Prostate gland (tissue), 2 donors: ENCODE results near the gene RNF123. TPM values are rescaled to one million over a fixed set of nuclear protein-coding genes. Genes with fewer than 3 reads are reported as not detected.
"Not testable (repeated sequence)": the region's sequence is repeated elsewhere in the genome, so short reads cannot be mapped to it uniquely, and the experiment has no call there.

Source experiments
- DNase-seq: peaks from one replicate; pipeline ENCODE4 v3.0.0-alpha.2; 2019; ENCODE audit warnings: low spot score
- H3K27ac ChIP-seq, 2 donors: fragments of 200-600 bp; sonication (generic); 2 replicates each; pipeline ENCODE4 v1.5.1; 2017 to 2019
- H3K27me3 ChIP-seq: fragments of 200-600 bp; sonication (generic); replicated peaks from 2 replicates; pipeline ENCODE4 v1.5.1; 2019; ENCODE audit not compliant: insufficient read depth
- H3K36me3 ChIP-seq, 2 donors: fragments of 200-600 bp; sonication (generic); 1 replicate in 1 of 2; 2 replicates in 1 of 2; pipeline versions ENCODE4 v1.5.1 to v1.8.1; 2017 to 2019
- H3K4me1 ChIP-seq: fragments of 200-600 bp; sonication (generic); replicated peaks from 2 replicates; pipeline ENCODE4 v1.5.1; 2019
- H3K4me3 ChIP-seq, 2 donors: fragments of 200-600 bp; sonication (generic); 2 replicates each; pipeline ENCODE4 v1.5.1; 2017 to 2019
- H3K9me3 ChIP-seq: fragments of 200-600 bp; sonication (generic); 2 replicates; pipeline ENCODE4 v1.5.1; 2017
- WGBS: methylation state at CpG from one replicate; pipeline ENCODE4 v1.1.5; 2018; 5-methylcytosine and 5-hydroxymethylcytosine counted together
- intact Hi-C: fragments of 100-400 bp; cut with DNase I; formaldehyde crosslinking; loops from one replicate; pipeline ENCODE4 v1.14.2; 2022
- total RNA-seq, 2 donors: library from RNA; depleted of rRNA; stranded (reverse); fragments of >200 nt; gene quantifications; one replicate each; pipeline ENCODE4 v1.1.0, GENCODE V29; 2016

The RNF123 gene
- total RNA-seq, 2 donors from 2014 or later, result 24.9 to 58.3 TPM

- WGBS, result 11% methylated on average over 5 of the region's 36 CpGs
- H3K27me3 ChIP-seq, H3K4me1 ChIP-seq, H3K27ac ChIP-seq, H3K9me3 ChIP-seq, intact Hi-C loops, DNase-seq: not testable (repeated sequence)
- peak overlapping the region in 1 of 2 donors; percentile 27 for H3K4me3 ChIP-seq
- H3K36me3 ChIP-seq, result peaks cover 9 to 26% of the 10 kb centered on the region in 2 donors
These were observed 3.5 kb upstream of the RNF123 start for GRCh38 chr3:49685846-49686245.

GRCh38 chr3:49686346-49686745 lies 3.0 kb upstream of the RNF123 start:
- 3% methylated on average over 21 of the region's 29 CpGs for WGBS
- H3K36me3 ChIP-seq, result peaks cover 8 to 22% of the 10 kb centered on the region in 2 donors
- H3K9me3 ChIP-seq, H3K4me1 ChIP-seq, intact Hi-C loops, H3K27me3 ChIP-seq: not testable (repeated sequence)
- peak; percentile 59 for DNase-seq
- H3K27ac ChIP-seq, result peak overlapping the region in 1 of 2 donors; percentile 35
- peak overlapping the region; percentile 14 to 27 for H3K4me3 ChIP-seq

GRCh38 chr3:49686769-49687423 lies 2.5 kb upstream of the RNF123 start:
- 9% methylated on average over 34 of the region's 44 CpGs for WGBS
- intact Hi-C loops, H3K27me3 ChIP-seq, H3K4me1 ChIP-seq, H3K9me3 ChIP-seq: not testable (repeated sequence)
- peak; percentile 41 for DNase-seq
- H3K36me3 ChIP-seq, result peaks cover 8 to 16% of the 10 kb centered on the region in 2 donors
- peak overlapping the region in 1 of 2 donors; percentile 35 for H3K27ac ChIP-seq
- H3K4me3 ChIP-seq, result peak overlapping the region; percentile 14 to 27

GRCh38 chr3:49687424-49687795 lies 1.9 kb upstream of the RNF123 start:
- H3K27ac ChIP-seq, H3K4me1 ChIP-seq, H3K27me3 ChIP-seq, intact Hi-C loops, H3K4me3 ChIP-seq, DNase-seq, H3K9me3 ChIP-seq: not testable (repeated sequence)
- H3K36me3 ChIP-seq, result peaks cover 8 to 11% of the 10 kb centered on the region in 2 donors
- WGBS, result 95% methylated on average over 9 of the region's 12 CpGs

- WGBS, result 80% methylated on average over 5 of the region's 7 CpGs
- intact Hi-C loops, H3K4me1 ChIP-seq, H3K36me3 ChIP-seq, H3K27me3 ChIP-seq, H3K9me3 ChIP-seq, DNase-seq: not testable (repeated sequence)
- Histone ChIP-seq H3K27ac (peak overlapping the region; percentile 76 to 77), H3K4me3 (peak overlapping the region; percentile 87 to 95)
These were observed 865 bp upstream of the RNF123 start for GRCh38 chr3:49688338-49689045.

- H3K4me1 ChIP-seq, result not testable (repeated sequence)
These were observed 709 bp downstream of the RNF123 start for GRCh38 chr3:49689908-49690624.

GRCh38 chr3:49690856-49691255 lies 1.5 kb downstream of the RNF123 start:
- intact Hi-C loops, DNase-seq, H3K27ac ChIP-seq, H3K4me3 ChIP-seq, H3K9me3 ChIP-seq, H3K27me3 ChIP-seq, H3K36me3 ChIP-seq, H3K4me1 ChIP-seq: not testable (repeated sequence)
- 77% methylated on average over 2 of the region's 3 CpGs for WGBS

More at GRCh38 chr3:49689908-49690624, 709 bp downstream of the RNF123 start:
- Histone ChIP-seq H3K27ac (peak overlapping the region in 1 of 2 donors; percentile 76), H3K4me3 (peak overlapping the region; percentile 87 to 95)
- intact Hi-C loops, H3K36me3 ChIP-seq, H3K27me3 ChIP-seq, H3K9me3 ChIP-seq, DNase-seq: not testable (repeated sequence)
- 8% methylated on average over 16 of the region's 16 CpGs for WGBS

- DNase-seq, H3K4me3 ChIP-seq, H3K27ac ChIP-seq, intact Hi-C loops, H3K4me1 ChIP-seq, H3K27me3 ChIP-seq, H3K36me3 ChIP-seq, H3K9me3 ChIP-seq: not testable (repeated sequence)
- whole genome bisulfite sequencing, result 91% methylated on average over 3 of the region's 3 CpGs
These were observed 2.1 kb downstream of the RNF123 start for GRCh38 chr3:49691481-49691880.

GRCh38 chr3:49694409-49695070 lies 5.2 kb downstream of the RNF123 start:
- DNase-seq, intact Hi-C loops, H3K27ac ChIP-seq: not testable (repeated sequence)

GRCh38 chr3:49695350-49696015 lies 6.1 kb downstream of the RNF123 start:
- 96% methylated on average over 4 of the region's 4 CpGs for WGBS
- H3K36me3 ChIP-seq, intact Hi-C loops, H3K9me3 ChIP-seq, H3K4me3 ChIP-seq, H3K27me3 ChIP-seq, H3K4me1 ChIP-seq, H3K27ac ChIP-seq, DNase-seq: not testable (repeated sequence)

More at GRCh38 chr3:49694409-49695070, 5.2 kb downstream of the RNF123 start:
- H3K36me3 ChIP-seq, H3K9me3 ChIP-seq, H3K27me3 ChIP-seq, H3K4me1 ChIP-seq, H3K4me3 ChIP-seq: not testable (repeated sequence)
- 40% methylated on average over 6 of the region's 6 CpGs for WGBS
